ENCODE results near the gene SHISA5. TPM values are rescaled to one million over a fixed set of nuclear protein-coding genes. Genes with fewer than 3 reads are reported as not detected.

Gene SHISA5
- total and polyA plus RNA-seq, 2 donors (not counting 1 experiment from before 2014, with no cell fraction given): 147 to 183 TPM

DNA sequence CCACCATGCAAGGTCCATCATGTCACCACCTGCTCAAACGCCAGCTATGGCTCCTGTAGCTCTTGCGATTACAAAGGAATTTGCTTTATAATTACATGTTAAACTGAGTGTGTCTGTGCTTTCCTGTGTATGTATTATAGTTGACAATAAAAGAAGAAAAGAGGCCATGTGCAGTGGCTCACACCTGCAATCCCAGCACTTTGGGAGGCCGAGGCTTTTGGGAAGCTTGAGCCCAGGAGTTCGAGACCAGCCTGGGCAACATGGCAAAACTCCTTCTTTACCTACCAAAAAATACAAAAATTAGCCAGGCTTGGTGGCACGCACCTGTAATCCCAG, 30.4 kb downstream of the SHISA5 start:
- Histone ChIP-seq H3K79me2 (ENCODE audit: control insufficient read depth, insufficient read depth, low read length) (peaks cover 86% of the 10 kb centered on the region), H3K27ac (ENCODE audit: low read length in 2 of 2) (peak overlapping the region; percentile 96 to 99), H2AFZ (ENCODE audit: insufficient read depth, low read depth, low read length, poor library complexity, severe bottlenecking) (peak overlapping the region; percentile 79), H3K36me3 (replicated peaks in 1 of 2; ENCODE audit: control extremely low read depth in 1 of 2, control insufficient read depth in 1 of 2, extremely low read depth in 1 of 2, insufficient read depth in 2 of 2, low read length in 1 of 2) (peaks cover 0 to 21% of the 10 kb centered on the region in 2 experiments), H3K9me3 (ENCODE audit: control extremely low read depth in 1 of 3, control insufficient read depth in 2 of 3, insufficient read depth in 1 of 3, low read length in 2 of 3) (no peaks in the 10 kb centered on the region), H3K27me3 (replicated peaks in 1 of 4; ENCODE audit: control extremely low read depth in 1 of 4, control insufficient read depth in 3 of 4, insufficient read depth in 4 of 4, low read length in 3 of 4) (no peaks in the 10 kb centered on the region), H3K9ac (ENCODE audit: low read length) (peak overlapping the region; percentile 23), H3K4me2 (replicated peaks; ENCODE audit: low read depth, low read length, poor library complexity, severe bottlenecking) (peak overlapping the region; percentile 78), H4K20me1 (ENCODE audit: control insufficient read depth, insufficient read depth, low read length, poor library complexity, severe bottlenecking) (peaks cover 10% of the 10 kb centered on the region), H3K4me3 (ENCODE audit: control extremely low read depth in 1 of 5, extremely low read depth in 1 of 5, insufficient read depth in 1 of 5, low read depth in 2 of 5, low read length in 4 of 5) (no peak overlapping the region), H3K4me1 (ENCODE audit: control insufficient read depth in 2 of 2, insufficient read depth in 2 of 2, low read length in 2 of 2) (peaks cover 62 to 76% of the 10 kb centered on the region in 2 donors)
- WGBS (ENCODE audit: insufficient coverage): 100% methylated on average over 2 of the region's 5 CpGs
- DNase-seq (no peak), ATAC-seq (ENCODE audit: low read depth) (no peak)
- intact Hi-C loops (cut with micrococcal nuclease): loop anchor here (1.0 to 2.0 kb wide), 7 partner anchors 8 to 161 kb away; partner anchors contain the start of genes ATRIP, CCDC51, PFKFB4 and SLC26A6
- Mint-ChIP-seq H3K4me3 (peak overlapping the region; percentile 93), H3K27ac (peak overlapping the region; percentile 99), H3K27me3 (no peaks in the 10 kb centered on the region), H3K9me3 (ENCODE audit: insufficient read depth) (no peaks in the 10 kb centered on the region), H3K4me1 (peaks cover 66% of the 10 kb centered on the region)
- POLR2A ChIA-PET: interaction anchor here (1.0 to 4.3 kb wide), 6 partner anchors 28 to 544 kb away, joined by 3 to 22 read pairs (median 6); partner anchors contain the start of genes CCDC51, SHISA5, TMA7 and WDR6
- CTCF ChIA-PET: interaction anchor here (0.7 to 17.7 kb wide), 15 partner anchors 8 to 79 kb away, joined by 3 to 240 read pairs (median 4); partner anchors contain the start of genes CCDC51, SHISA5 and TMA7
- TF ChIP-seq, protein P1, sequence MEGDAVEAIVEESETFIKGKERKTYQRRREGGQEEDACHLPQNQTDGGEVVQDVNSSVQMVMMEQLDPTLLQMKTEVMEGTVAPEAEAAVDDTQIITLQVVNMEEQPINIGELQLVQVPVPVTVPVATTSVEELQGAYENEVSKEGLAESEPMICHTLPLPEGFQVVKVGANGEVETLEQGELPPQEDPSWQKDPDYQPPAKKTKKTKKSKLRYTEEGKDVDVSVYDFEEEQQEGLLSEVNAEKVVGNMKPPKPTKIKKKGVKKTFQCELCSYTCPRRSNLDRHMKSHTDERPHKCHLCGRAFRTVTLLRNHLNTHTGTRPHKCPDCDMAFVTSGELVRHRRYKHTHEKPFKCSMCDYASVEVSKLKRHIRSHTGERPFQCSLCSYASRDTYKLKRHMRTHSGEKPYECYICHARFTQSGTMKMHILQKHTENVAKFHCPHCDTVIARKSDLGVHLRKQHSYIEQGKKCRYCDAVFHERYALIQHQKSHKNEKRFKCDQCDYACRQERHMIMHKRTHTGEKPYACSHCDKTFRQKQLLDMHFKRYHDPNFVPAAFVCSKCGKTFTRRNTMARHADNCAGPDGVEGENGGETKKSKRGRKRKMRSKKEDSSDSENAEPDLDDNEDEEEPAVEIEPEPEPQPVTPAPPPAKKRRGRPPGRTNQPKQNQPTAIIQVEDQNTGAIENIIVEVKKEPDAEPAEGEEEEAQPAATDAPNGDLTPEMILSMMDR (IDR thresholded peaks at IDR 0.05): no peak
- no peak for TF ChIP-seq EZH2 (IDR thresholded peaks at IDR 0.05; ENCODE audit: borderline replicate concordance, insufficient read depth, low read depth, low read length, poor library complexity, severe bottlenecking)

Measured in B cell (primary cell).